D341Med (cell line): Measurements from ENCODE around the gene TSKS.

Experiments
- DNase-seq: peaks from one replicate; pipeline ENCODE4 v3.0.0; 2012; ENCODE audit warnings: low spot score

Gene TSKS

GRCh38 chr19:49763230-49763629, at the start of gene TSKS:
Gene TSKS, minus strand, starts transcription at chr19:49763306. Its CDS starts 59 bp downstream, at chr19:49763247.
- DNase-seq, result no peak

GRCh38 chr19:49812452-49812996, 49.4 kb upstream of the TSKS start:
- DNase-seq, result no peak

- DNase-seq, result no peak
These were observed 48.2 kb upstream of the TSKS start for GRCh38 chr19:49811328-49811727.

GRCh38 chr19:49809941-49810389, 46.9 kb upstream of the TSKS start:
- DNase-seq, result no peak

GRCh38 chr19:49809160-49809940, 46.2 kb upstream of the TSKS start:
- DNase-seq, result no peak

GRCh38 chr19:49808711-49809159, 45.6 kb upstream of the TSKS start:
- DNase-seq, result peak; percentile 67

GRCh38 chr19:49807904-49808675, 45.0 kb upstream of the TSKS start:
- DNase-seq, result no peak

GRCh38 chr19:49807058-49807903, 44.2 kb upstream of the TSKS start:
- DNase-seq, result no peak

- DNase-seq, result no peak
These were observed 43.5 kb upstream of the TSKS start for GRCh38 chr19:49806620-49806959.

GRCh38 chr19:49805822-49806619, 42.9 kb upstream of the TSKS start:
- no peak for DNase-seq

GRCh38 chr19:49803529-49803856, 40.4 kb upstream of the TSKS start:
- DNase-seq, result no peak

- DNase-seq, result no peak
These were observed 39.9 kb upstream of the TSKS start for GRCh38 chr19:49802836-49803528.

- DNase-seq, result peak; percentile 93
These were observed 39.0 kb upstream of the TSKS start for GRCh38 chr19:49801966-49802661.

- no peak for DNase-seq
These were observed 38.3 kb upstream of the TSKS start for GRCh38 chr19:49801401-49801888.

GRCh38 chr19:49800771-49801170, 37.7 kb upstream of the TSKS start:
- DNase-seq, result no peak

- peak; percentile 54 for DNase-seq
These were observed 36.8 kb upstream of the TSKS start for GRCh38 chr19:49799798-49800376.

- no peak for DNase-seq
These were observed 36.2 kb upstream of the TSKS start for GRCh38 chr19:49799271-49799797.

- DNase-seq, result no peak
These were observed 35.5 kb upstream of the TSKS start for GRCh38 chr19:49798574-49798973.

GRCh38 chr19:49795615-49796014, 32.5 kb upstream of the TSKS start:
- no peak for DNase-seq

- DNase-seq, result no peak
These were observed 30.4 kb upstream of the TSKS start for GRCh38 chr19:49793561-49793840.
